Right atrium auricular region (tissue), 2 donors: ENCODE data around the gene PKP4. TPM values are rescaled to one million over a fixed set of nuclear protein-coding genes. Genes with fewer than 3 reads are reported as not detected.
"Not testable (repeated sequence)": the region's sequence is repeated elsewhere in the genome, so short reads cannot be mapped to it uniquely, and the experiment has no call there.

Experiments used
- DNase-seq: peaks from one replicate; pipeline ENCODE4 v3.0.0-alpha.2; 2019; ENCODE audit warnings: low spot score
- H3K27ac ChIP-seq, 2 donors: fragments of 200-600 bp; sonication (generic); 1 replicate in 1 of 2; 2 replicates in 1 of 2; pipeline ENCODE4 v1.5.1; 2016 to 2019
- H3K27me3 ChIP-seq, 2 donors: fragments of 200-600 bp; sonication (generic); one replicate each; pipeline versions ENCODE4 v1.5.1 to v1.6.0; 2017 to 2019
- H3K36me3 ChIP-seq: fragments of 200-600 bp; sonication (generic); one replicate; pipeline ENCODE4 v1.5.1; 2016
- H3K4me1 ChIP-seq, 2 donors: fragments of 200-600 bp; sonication (generic); one replicate each; pipeline versions ENCODE4 v1.5.1 to v1.6.0; 2017 to 2019
- H3K4me3 ChIP-seq, 2 donors: fragments of 200-600 bp; sonication (generic); 1 replicate in 1 of 2; 2 replicates in 1 of 2; pipeline ENCODE4 v1.5.1; 2017 to 2019; ENCODE audit warnings: mild to moderate bottlenecking in 1 of 2, moderate library complexity in 1 of 2
- H3K9me3 ChIP-seq, 2 donors: fragments of 200-600 bp; sonication (generic); one replicate each; pipeline ENCODE4 v1.5.1; 2019
- CTCF ChIP-seq, 2 donors: fragments of 200-600 bp; sonication (generic); IDR thresholded peaks; one replicate each; pipeline ENCODE4 v1.5.1; 2019; ENCODE audit warnings: antibody characterized with exemption in 2 of 2
- total RNA-seq, 2 donors: library from RNA; depleted of rRNA; stranded (reverse); fragments of >200 nt; gene quantifications; one replicate each; pipeline ENCODE4 v1.1.0, GENCODE V29; 2016

PKP4 gene
- total RNA-seq, 2 donors from 2014 or later, result 36.2 to 39.2 TPM

GRCh38 chr2:158413581-158413980 lies 43.2 kb upstream of the PKP4 start:
- no peaks in the 10 kb centered on the region for H3K36me3 ChIP-seq
- no peaks in the 10 kb centered on the region for H3K4me1 ChIP-seq
- no peak for DNase-seq
- no peaks in the 10 kb centered on the region for H3K27me3 ChIP-seq
- H3K4me3 ChIP-seq, result no peak overlapping the region
- no peak overlapping the region for H3K27ac ChIP-seq
- H3K9me3 ChIP-seq, result peaks cover 0 to 29% of the 10 kb centered on the region in 2 donors
- TF ChIP-seq CTCF (IDR thresholded peaks at IDR 0.05), result no peak

GRCh38 chr2:158414538-158414937 lies 42.2 kb upstream of the PKP4 start:
- no peaks in the 10 kb centered on the region for H3K4me1 ChIP-seq
- no peak overlapping the region for H3K27ac ChIP-seq
- H3K27me3 ChIP-seq, result no peaks in the 10 kb centered on the region
- H3K4me3 ChIP-seq, result no peak overlapping the region
- DNase-seq, result no peak
- peaks cover 0 to 29% of the 10 kb centered on the region in 2 donors for H3K9me3 ChIP-seq
- TF ChIP-seq CTCF (IDR thresholded peaks at IDR 0.05), result no peak
- no peaks in the 10 kb centered on the region for H3K36me3 ChIP-seq

GRCh38 chr2:158432117-158432516 lies 24.6 kb upstream of the PKP4 start:
- H3K27ac ChIP-seq, result no peak overlapping the region
- H3K4me3 ChIP-seq, result no peak overlapping the region
- no peak for TF ChIP-seq CTCF (IDR thresholded peaks at IDR 0.05)
- H3K4me1 ChIP-seq, result no peaks in the 10 kb centered on the region
- DNase-seq, result no peak
- H3K27me3 ChIP-seq, result no peaks in the 10 kb centered on the region
- H3K9me3 ChIP-seq, result peaks cover 0 to 30% of the 10 kb centered on the region in 2 donors
- H3K36me3 ChIP-seq, result no peaks in the 10 kb centered on the region

GRCh38 chr2:158433716-158434115 lies 23.0 kb upstream of the PKP4 start:
- H3K27me3 ChIP-seq, DNase-seq, H3K4me3 ChIP-seq, H3K27ac ChIP-seq, H3K36me3 ChIP-seq, H3K4me1 ChIP-seq: not testable (repeated sequence)
- H3K9me3 ChIP-seq, result peaks cover 0 to 30% of the 10 kb centered on the region in 2 donors

GRCh38 chr2:158439062-158439461 lies 17.7 kb upstream of the PKP4 start:
- not testable (repeated sequence) for H3K27ac ChIP-seq, DNase-seq, H3K4me3 ChIP-seq, H3K36me3 ChIP-seq, H3K27me3 ChIP-seq, H3K4me1 ChIP-seq
- peaks cover 0 to 11% of the 10 kb centered on the region in 2 donors for H3K9me3 ChIP-seq

- H3K27me3 ChIP-seq, result no peaks in the 10 kb centered on the region
- H3K4me3 ChIP-seq, result no peak overlapping the region
- no peak for TF ChIP-seq CTCF (IDR thresholded peaks at IDR 0.05)
- H3K9me3 ChIP-seq, result peaks cover 0 to 9% of the 10 kb centered on the region in 2 donors
- no peaks in the 10 kb centered on the region for H3K4me1 ChIP-seq
- H3K36me3 ChIP-seq, result no peaks in the 10 kb centered on the region
- H3K27ac ChIP-seq, result no peak overlapping the region
- DNase-seq, result no peak
Measured at GRCh38 chr2:158443606-158444005, 13.1 kb upstream of the PKP4 start.

GRCh38 chr2:158457092-158457825 lies 507 bp downstream of the PKP4 start:
- no peak for DNase-seq
- H3K4me3 ChIP-seq, result peak overlapping the region; percentile 95 to 96
- H3K36me3 ChIP-seq, result no peaks in the 10 kb centered on the region
- H3K9me3 ChIP-seq, result no peaks in the 10 kb centered on the region
- no peak for TF ChIP-seq CTCF (IDR thresholded peaks at IDR 0.05)
- H3K27me3 ChIP-seq, result no peaks in the 10 kb centered on the region
- H3K27ac ChIP-seq, result peak overlapping the region; percentile 94
- H3K4me1 ChIP-seq, result peaks cover 0 to 34% of the 10 kb centered on the region in 2 donors
